ENCODE measurements around the gene PANX2.

Gene PANX2

DNA sequence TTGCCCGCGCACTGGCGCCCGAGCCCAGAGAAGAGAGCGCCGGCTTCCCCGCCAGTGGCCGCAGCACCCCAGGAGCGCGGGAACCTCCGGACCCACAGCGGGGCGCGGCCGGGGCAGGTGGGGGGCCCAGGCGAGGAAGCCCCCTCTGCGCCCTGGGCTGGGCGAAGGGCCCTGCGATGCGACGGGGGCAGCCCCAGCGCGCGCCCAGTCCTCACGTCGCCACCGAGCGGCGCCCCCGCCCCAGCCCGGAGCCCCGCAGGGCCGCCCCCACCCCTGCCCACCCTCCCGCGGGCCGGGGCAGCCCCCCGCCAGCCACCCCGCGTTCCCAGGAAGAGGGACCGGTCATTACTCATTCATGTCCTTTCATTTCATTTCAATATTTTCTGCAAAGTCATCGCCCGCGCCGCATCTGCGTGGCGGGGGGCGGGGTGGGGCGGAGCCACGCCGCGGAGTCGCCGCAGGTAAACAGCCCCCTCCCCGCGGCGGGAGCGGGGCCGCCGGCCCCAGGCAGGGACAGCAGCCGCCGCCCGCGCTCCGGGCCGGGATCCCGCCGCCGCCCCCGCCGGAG, 673 bp upstream of the PANX2 start:
- in situ Hi-C loops (cut with MboI; ENCODE audit: low sequenced_read_pairs) = no loop called here

- in situ Hi-C loops (cut with MboI; ENCODE audit: low sequenced_read_pairs) = no loop called here
Measured at GRCh38 chr22:50171319-50171964, 911 bp downstream of the PANX2 start.

DNA sequence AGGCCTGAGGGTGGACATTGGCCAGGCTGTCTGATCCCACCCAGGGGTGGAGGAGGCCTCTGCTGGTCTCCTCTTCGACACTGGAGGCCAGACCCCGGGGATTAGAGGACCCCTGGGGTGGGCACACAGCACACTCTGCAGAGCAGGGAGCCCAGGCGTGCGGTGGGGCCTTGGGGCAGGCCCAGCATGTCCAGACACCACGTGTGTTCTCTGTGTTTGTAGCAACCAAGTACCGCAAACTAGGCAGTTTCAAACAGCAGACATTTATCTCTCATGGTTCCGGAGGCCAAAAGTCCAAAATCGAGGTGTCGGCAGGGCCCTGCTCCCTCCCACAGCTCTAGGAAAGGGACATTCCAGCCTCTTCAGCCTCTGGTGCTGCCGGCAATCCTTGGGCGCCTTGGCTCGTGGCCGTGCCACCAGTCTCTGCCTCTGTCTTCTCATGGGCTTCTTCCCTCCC, 1.5 kb downstream of the PANX2 start:
- in situ Hi-C loops (cut with MboI; ENCODE audit: low sequenced_read_pairs) = no loop called here

- in situ Hi-C loops (cut with MboI; ENCODE audit: low sequenced_read_pairs) = no loop called here
Measured at GRCh38 chr22:50173311-50173982, 2.9 kb downstream of the PANX2 start.

- in situ Hi-C loops (cut with MboI; ENCODE audit: low sequenced_read_pairs) = no loop called here
Measured at GRCh38 chr22:50173983-50174355, 3.4 kb downstream of the PANX2 start.

DNA sequence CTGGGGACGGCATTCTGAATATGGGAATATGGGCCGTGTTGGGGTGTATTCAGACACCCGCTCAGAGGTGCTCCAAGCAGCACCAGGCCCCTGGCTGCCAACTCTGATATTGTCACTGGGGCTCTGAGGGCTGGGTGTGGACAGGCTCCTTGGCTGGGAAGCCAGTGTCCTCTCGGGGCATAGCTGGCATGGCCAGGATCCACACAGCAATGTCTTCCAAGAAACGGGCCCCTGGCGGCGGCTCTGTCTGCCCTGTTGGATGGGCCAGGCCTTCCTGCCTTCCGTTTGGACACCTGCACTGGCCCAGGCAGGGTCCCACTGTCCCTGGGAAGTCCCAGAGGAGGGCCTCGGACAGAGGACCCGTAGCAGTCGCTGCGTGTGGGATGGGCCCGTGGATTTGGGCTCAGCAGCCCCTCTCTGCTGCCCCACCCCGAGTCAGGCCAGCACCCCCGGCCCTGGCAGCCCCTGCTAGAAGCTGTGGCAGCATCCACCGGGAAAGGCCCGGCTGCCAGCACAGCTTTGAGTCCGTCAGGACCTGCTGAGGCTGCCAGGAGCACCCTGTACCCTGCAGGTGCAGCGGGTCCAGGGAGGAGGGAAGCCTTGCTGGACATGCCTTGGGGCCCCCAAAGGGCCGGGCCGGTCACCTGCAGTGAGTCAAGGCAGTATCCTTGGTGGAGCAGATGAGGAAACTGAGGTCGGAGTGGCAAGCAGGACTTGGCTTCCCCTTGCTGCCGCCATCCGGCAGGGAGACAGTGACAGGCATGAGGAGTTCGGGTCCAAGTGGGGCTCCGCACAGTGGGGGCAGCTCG, 4.1 kb downstream of the PANX2 start:
- in situ Hi-C loops (cut with MboI; ENCODE audit: low sequenced_read_pairs) = no loop called here

- in situ Hi-C loops (cut with MboI; ENCODE audit: low sequenced_read_pairs) = no loop called here
Measured at GRCh38 chr22:50175191-50175461, 4.6 kb downstream of the PANX2 start.

DNA sequence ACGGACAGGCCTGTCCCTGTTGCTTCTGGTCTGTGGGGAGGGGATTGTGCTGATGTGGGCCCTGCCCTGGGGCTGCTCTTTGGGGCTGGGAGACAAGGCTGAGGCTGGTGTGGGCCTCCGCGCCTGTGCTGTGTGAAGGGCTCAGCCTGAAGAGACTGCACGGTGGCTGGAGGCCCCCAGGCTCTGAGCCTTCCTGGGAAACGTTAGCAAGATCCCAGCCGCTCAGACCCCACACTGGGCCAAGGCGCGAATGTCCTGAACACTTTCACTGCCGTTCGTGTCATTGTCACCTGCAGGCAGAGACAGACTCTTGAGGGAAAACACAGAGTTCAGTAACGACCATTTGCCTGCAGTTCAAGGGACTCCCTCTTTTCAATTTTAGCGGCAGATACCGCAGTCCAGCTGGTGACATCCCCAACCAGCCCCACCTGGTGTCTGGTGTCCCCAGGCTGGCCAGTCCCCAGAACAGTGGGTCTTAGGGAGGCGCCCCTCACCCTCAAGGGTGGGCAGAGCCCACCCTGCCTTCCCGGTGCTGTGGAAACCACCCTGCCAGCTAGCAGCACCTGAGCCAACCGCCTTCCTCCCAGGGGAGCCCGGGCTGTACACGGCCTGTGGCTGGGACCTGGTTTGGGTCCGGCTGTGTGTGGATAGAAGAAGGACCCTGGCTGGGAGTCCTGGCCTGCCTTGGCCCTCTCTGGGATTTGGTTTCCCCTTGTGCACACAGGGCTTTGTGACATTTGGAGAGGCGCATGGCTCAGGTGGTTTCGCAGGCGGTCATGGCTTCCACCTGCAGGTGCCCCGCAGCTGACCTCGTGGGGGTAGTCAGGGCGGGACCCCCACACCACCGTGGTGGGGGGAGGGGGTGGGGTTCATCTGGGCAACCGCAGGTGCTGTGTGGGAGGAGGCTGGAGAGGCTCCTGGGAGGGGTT, 5.7 kb downstream of the PANX2 start:
- in situ Hi-C loops (cut with MboI; ENCODE audit: low sequenced_read_pairs) = no loop called here

GRCh38 chr22:50176850-50177536, 6.5 kb downstream of the PANX2 start:
- in situ Hi-C loops (cut with MboI; ENCODE audit: low sequenced_read_pairs) = no loop called here

- in situ Hi-C loops (cut with MboI; ENCODE audit: low sequenced_read_pairs) = no loop called here
Measured at GRCh38 chr22:50177537-50178470, 7.3 kb downstream of the PANX2 start.

- in situ Hi-C loops (cut with MboI; ENCODE audit: low sequenced_read_pairs) = no loop called here
Measured at GRCh38 chr22:50178471-50178864, 7.9 kb downstream of the PANX2 start.

DNA sequence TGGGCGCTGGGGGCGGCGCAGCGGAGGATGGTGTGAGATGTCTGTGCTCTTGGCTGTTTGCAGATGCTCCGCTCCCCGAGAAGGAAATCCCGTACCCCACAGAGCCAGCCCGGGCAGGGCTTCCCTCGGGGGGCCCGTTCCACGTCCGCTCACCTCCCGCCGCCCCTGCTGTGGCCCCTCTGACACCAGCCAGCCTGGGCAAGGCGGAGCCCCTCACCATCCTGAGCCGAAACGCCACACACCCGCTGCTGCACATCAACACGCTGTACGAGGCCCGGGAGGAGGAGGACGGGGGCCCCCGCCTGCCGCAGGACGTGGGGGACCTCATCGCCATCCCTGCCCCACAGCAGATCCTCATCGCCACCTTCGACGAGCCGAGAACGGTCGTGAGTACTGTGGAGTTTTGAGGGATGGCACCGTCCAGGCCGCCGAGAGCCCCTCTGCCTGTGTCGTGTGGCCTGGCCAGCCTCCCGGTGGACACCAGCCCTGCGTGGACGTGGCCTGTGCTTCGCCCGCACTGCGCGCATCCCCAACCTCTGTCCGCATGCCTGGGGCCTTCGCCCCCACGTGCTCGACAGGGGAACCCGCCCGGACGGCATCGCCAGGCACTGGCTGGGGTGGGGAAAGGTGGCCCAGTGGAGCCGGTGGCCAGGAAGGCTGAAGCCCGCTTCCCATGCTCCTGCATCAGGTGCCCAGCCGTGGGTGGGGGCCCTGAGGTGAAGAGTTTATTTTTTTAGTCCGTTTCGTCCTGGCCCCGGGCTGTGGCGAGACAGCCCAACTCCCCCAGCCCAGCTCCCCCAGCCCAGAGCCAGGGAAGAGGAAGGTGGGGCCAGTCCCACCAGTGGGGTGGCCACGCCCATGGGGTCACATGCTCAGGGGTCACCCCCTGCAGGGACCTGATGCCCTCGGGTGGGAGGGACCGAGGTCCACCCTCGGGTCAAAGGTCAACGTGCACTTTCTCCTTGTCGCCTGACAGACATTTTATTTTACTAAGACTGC, 8.6 kb downstream of the PANX2 start:
- in situ Hi-C loops (cut with MboI; ENCODE audit: low sequenced_read_pairs) = no loop called here

GRCh38 chr22:50179937-50180726, 9.6 kb downstream of the PANX2 start:
- in situ Hi-C loops (cut with MboI; ENCODE audit: low sequenced_read_pairs) = no loop called here

- in situ Hi-C loops (cut with MboI; ENCODE audit: low sequenced_read_pairs) = no loop called here
Measured at GRCh38 chr22:50180727-50181521, 10.4 kb downstream of the PANX2 start.

GRCh38 chr22:50182176-50183081, 11.9 kb downstream of the PANX2 start:
- in situ Hi-C loops (cut with MboI; ENCODE audit: low sequenced_read_pairs) = no loop called here
